H1 (cell line): ENCODE data around the gene CAVIN2. TPM values are rescaled to one million over a fixed set of nuclear protein-coding genes. Genes with fewer than 3 reads are reported as not detected.

Experiments used
- CBX8 ChIP-seq: fragments of 300-800, 300-1000 bp; sonication (generic); IDR thresholded peaks from 2 replicates; pipeline ENCODE4 v1.7.1; 2016; ENCODE audit warnings: low read depth, low read length, borderline replicate concordance
- EZH2 ChIP-seq: fragments of 200-600 bp; sonication (generic); IDR thresholded peaks from 2 replicates; pipeline ENCODE4 v1.7.1; 2012; ENCODE audit warnings: low read depth, mild to moderate bottlenecking, moderate library complexity, low read length, inconsistent platforms; ENCODE audit not compliant: severe bottlenecking
- PHF8 ChIP-seq: fragments of 200-600 bp; sonication (generic); conservative IDR thresholded peaks from 2 replicates; pipeline ENCODE4 v1.7.1; 2012; ENCODE audit warnings: low read depth, mild to moderate bottlenecking, inconsistent platforms, low read length, moderate library complexity
- polyA plus RNA-seq, 7 experiments: library from polyadenylated mRNA; depleted of rRNA in 3 of 7; stranded (reverse) in 5 of 7; unstranded in 2 of 7; fragments of >200 nt in 5 of 7; fragments of 200-250 nt in 2 of 7; gene quantifications; 1 replicate in 5 of 7; 2 replicates in 1 of 7; 4 replicates in 1 of 7; pipeline versions ENCODE4 v1.2.1 to v1.2.3, GENCODE V29; 2011 to 2013; ENCODE audit warnings: missing spikeins in 2 of 7, mixed read lengths in 2 of 7
- total RNA-seq: library from RNA; stranded (reverse); fragmentation: NEBNext Ultra II Directional; extraction: Animal tissue kit (Norgen Biotek cat#: 25700); gene quantifications from 2 replicates; pipeline ENCODE4 v1.2.1, GENCODE V29; 2021

The CAVIN2 gene
- total and polyA plus RNA-seq, 2 of the 8 experiments (the other 6 are each of a cell fraction or from before 2014, with no cell fraction given), result 0.03 TPM; not detected in 1

- no peak for TF ChIP-seq CBX8
- TF ChIP-seq EZH2, result no peak
- TF ChIP-seq PHF8, result no peak
Observed at GRCh38 chr2:191892391-191892790, 45.5 kb upstream of the CAVIN2 start (continued).
